Body of pancreas (tissue), 4 donors: ENCODE measurements around the gene SUN1.

Experiments
- POLR2A ChIP-seq, 3 donors: fragments of 450-650 bp; IDR thresholded peaks; one replicate each; pipeline ENCODE4 v1.6.1; 2016; ENCODE audit warnings: antibody characterized with exemption in 3 of 3, mild to moderate bottlenecking in 2 of 3
- TF ChIP-seq, protein P1 (sequence below), 7 experiments: fragments of 450-650 bp in 4 of 7; fragments of 200-600 bp in 3 of 7; sonication (generic) in 3 of 7; IDR thresholded peaks; one replicate each; pipeline ENCODE4 v1.5.1; 2016 to 2019; ENCODE audit warnings: antibody characterized with exemption in 7 of 7

GRCh38 chr7:859359-860030, 27.2 kb downstream of the SUN1 start:
- TF ChIP-seq POLR2A (IDR thresholded peaks at IDR 0.05) = no peak
- TF ChIP-seq, protein P1, sequence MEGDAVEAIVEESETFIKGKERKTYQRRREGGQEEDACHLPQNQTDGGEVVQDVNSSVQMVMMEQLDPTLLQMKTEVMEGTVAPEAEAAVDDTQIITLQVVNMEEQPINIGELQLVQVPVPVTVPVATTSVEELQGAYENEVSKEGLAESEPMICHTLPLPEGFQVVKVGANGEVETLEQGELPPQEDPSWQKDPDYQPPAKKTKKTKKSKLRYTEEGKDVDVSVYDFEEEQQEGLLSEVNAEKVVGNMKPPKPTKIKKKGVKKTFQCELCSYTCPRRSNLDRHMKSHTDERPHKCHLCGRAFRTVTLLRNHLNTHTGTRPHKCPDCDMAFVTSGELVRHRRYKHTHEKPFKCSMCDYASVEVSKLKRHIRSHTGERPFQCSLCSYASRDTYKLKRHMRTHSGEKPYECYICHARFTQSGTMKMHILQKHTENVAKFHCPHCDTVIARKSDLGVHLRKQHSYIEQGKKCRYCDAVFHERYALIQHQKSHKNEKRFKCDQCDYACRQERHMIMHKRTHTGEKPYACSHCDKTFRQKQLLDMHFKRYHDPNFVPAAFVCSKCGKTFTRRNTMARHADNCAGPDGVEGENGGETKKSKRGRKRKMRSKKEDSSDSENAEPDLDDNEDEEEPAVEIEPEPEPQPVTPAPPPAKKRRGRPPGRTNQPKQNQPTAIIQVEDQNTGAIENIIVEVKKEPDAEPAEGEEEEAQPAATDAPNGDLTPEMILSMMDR (IDR thresholded peaks at IDR 0.05) = no peak
